Stromal cell of bone marrow (primary cell): Measurements from ENCODE around the gene RBM3.

Experiments used
- DNase-seq: peaks from one replicate; pipeline ENCODE4 v3.0.0-alpha.2; 2012; ENCODE audit warnings: low read depth

Gene RBM3

GRCh38 chrX:48626401-48627298, 52.4 kb downstream of the RBM3 start:
- DNase-seq: no peak
